Measurements from ENCODE around the gene LRRC8D. TPM values are rescaled to one million over a fixed set of nuclear protein-coding genes. Genes with fewer than 3 reads are reported as not detected.

The LRRC8D gene
- total RNA-seq, 1 experiment from 2014 or later, result 37.2 TPM

DNA sequence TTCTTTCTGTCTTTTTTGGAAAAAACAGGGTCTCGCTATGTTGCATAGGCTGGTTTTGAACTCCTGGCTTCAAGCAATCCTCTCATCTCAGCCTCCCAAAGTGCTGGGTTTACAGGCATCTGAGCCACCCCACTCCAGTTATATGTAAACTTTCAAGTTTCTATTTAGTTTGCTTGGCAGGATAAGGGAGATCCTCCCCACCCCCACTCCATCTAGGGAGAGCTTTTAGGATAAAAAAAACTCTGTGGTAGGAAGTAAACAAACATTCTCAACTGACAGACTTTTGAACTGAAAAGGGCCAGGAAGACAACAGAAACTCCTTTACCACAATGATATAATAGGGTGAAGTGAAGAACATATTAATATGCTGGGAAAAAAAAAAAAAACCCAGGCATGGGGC lies 133.1 kb downstream of the LRRC8D start:
- Histone ChIP-seq H2BK12ac (ENCODE audit: insufficient read length, low read depth, low read length) (no peak overlapping the region), H2AFZ (ENCODE audit: low read length) (no peak overlapping the region), H3K79me1 (ENCODE audit: insufficient read depth, low read depth, low read length, poor library complexity, severe bottlenecking) (no peaks in the 10 kb centered on the region), H3K4ac (ENCODE audit: low read depth, low read length) (no peak overlapping the region), H3K4me1 (ENCODE audit: insufficient read depth, low read length) (peaks cover 10% of the 10 kb centered on the region), H2BK120ac (ENCODE audit: low read depth, low read length, poor library complexity, severe bottlenecking) (no peak overlapping the region), H3K9ac (ENCODE audit: extremely low read depth, insufficient read length, low read length) (no peak overlapping the region), H3K27me3 (ENCODE audit: insufficient read depth, low read length) (no peaks in the 10 kb centered on the region), H3K23me2 (ENCODE audit: insufficient read length, low read depth, low read length, poor library complexity, severe bottlenecking) (no peaks in the 10 kb centered on the region), H2AK5ac (ENCODE audit: insufficient read length, low read length) (no peak overlapping the region), H3K14ac (ENCODE audit: insufficient read depth, low read length) (no peak overlapping the region), H3T11ph (ENCODE audit: low read length) (no peak overlapping the region), H2BK5ac (ENCODE audit: insufficient read length, low read length) (no peak overlapping the region), H4K8ac (replicated peaks; ENCODE audit: insufficient read length, low read depth, low read length) (no peak overlapping the region), H2BK20ac (ENCODE audit: low read depth, low read length, poor library complexity, severe bottlenecking) (no peak overlapping the region), H3K27ac (ENCODE audit: insufficient read length, low read depth, low read length) (no peak overlapping the region), H3K4me2 (ENCODE audit: insufficient read depth, insufficient read length, low read length) (no peak overlapping the region), H3K56ac (ENCODE audit: insufficient read length, low read depth, low read length) (no peak overlapping the region), H2BK15ac (ENCODE audit: low read depth, low read length) (no peak overlapping the region), H3K79me2 (ENCODE audit: insufficient read depth, low read length) (no peaks in the 10 kb centered on the region), H3K18ac (ENCODE audit: insufficient read length, low read depth, low read length) (no peak overlapping the region), H4K20me1 (ENCODE audit: control insufficient read depth, insufficient read depth, insufficient read length) (no peaks in the 10 kb centered on the region), H4K91ac (ENCODE audit: insufficient read length, low read depth, low read length) (no peak overlapping the region), H4K5ac (ENCODE audit: insufficient read length, low read depth, low read length) (no peak overlapping the region), H3K23ac (ENCODE audit: insufficient read length, low read depth, low read length) (no peak overlapping the region), H3K9me3 (ENCODE audit: control insufficient read depth, low read depth, low read length) (no peaks in the 10 kb centered on the region)
- peaks cover 48 to 49% of the 10 kb centered on the region in 2 experiments for H3K4me1 Mint-ChIP-seq
- 0 out of 7 replicates have a peak overlapping the region, but pooled peaks of 1 of the 3 experiments have one; percentile 37 for H3K27ac Mint-ChIP-seq
- no peaks in the 10 kb centered on the region for H3K36me3 Mint-ChIP-seq (ENCODE audit: insufficient read depth in 1 of 3, low read depth in 3 of 3)
- DNase-seq, result no peak
- no peak overlapping the region for H3K4me3 Mint-ChIP-seq
- WGBS (ENCODE audit: extremely low coverage, insufficient read length, low lambda C conversion rate), result no CpG with 5 or more reads among the region's 1 CpG
- no peaks in the 10 kb centered on the region for H3K27me3 Mint-ChIP-seq (ENCODE audit: low read depth)
- no peaks in the 10 kb centered on the region; a peak in 1 of 5 replicates for H3K9me3 Mint-ChIP-seq
- TF ChIP-seq, protein P1, sequence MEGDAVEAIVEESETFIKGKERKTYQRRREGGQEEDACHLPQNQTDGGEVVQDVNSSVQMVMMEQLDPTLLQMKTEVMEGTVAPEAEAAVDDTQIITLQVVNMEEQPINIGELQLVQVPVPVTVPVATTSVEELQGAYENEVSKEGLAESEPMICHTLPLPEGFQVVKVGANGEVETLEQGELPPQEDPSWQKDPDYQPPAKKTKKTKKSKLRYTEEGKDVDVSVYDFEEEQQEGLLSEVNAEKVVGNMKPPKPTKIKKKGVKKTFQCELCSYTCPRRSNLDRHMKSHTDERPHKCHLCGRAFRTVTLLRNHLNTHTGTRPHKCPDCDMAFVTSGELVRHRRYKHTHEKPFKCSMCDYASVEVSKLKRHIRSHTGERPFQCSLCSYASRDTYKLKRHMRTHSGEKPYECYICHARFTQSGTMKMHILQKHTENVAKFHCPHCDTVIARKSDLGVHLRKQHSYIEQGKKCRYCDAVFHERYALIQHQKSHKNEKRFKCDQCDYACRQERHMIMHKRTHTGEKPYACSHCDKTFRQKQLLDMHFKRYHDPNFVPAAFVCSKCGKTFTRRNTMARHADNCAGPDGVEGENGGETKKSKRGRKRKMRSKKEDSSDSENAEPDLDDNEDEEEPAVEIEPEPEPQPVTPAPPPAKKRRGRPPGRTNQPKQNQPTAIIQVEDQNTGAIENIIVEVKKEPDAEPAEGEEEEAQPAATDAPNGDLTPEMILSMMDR (conservative IDR thresholded peaks at IDR 0.05), result no peak

Measured in H9 (cell line).